Measurements from ENCODE around the gene NRXN3. TPM values are rescaled to one million over a fixed set of nuclear protein-coding genes. Genes with fewer than 3 reads are reported as not detected.

The NRXN3 gene
- total and polyA plus RNA-seq, 2 experiments from 2014 or later: 0.08 to 0.11 TPM

DNA sequence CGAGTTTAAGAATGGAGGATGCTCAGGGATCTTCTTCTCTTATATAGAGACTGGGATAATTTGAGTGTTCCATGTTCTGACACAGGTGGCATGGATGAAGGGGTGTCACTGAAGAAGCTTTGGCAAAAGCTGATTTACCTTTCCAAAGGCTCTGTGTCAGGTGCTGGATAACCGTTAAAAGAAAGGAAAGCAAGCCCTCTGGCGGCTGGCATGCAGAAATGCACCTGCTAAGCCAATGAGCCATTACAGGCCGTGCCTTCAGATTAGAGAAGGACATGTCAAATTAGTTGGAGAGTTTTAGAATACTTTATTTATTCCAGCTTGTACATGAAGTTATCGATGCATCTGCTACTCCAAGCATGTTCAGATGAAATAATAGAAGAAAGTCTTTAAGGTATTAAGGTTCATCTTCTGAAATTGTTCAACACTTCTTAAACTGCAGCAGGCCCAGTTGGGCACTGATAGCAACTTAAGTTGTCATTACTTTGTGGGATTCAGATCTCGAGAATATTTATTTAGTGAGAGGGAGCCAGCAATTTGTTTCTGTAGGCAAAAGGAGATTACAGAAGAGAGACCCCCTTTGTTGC lies 678.2 kb downstream of the NRXN3 start:
- H3K9me3 ChIP-seq (ENCODE audit: low read depth): no peaks in the 10 kb centered on the region
- 6 to 8% methylated on average over 6 of the region's 6 CpGs for WGBS, 2 experiments (ENCODE audit: low coverage in 1 of 2, low lambda C conversion rate in 2 of 2, missing lambda C conversion rate in 2 of 2)
- TF ChIP-seq EZH2 (IDR thresholded peaks at IDR 0.05; ENCODE audit: insufficient read depth, poor library complexity, severe bottlenecking) (no peak), EZH2phosphoT487 (IDR thresholded peaks at IDR 0.05; ENCODE audit: insufficient read depth, low read depth) (no peak)
- no peaks in the 10 kb centered on the region for H3K4me1 ChIP-seq (ENCODE audit: insufficient read depth)
- no peaks in the 10 kb centered on the region for H3K36me3 ChIP-seq (ENCODE audit: low read depth)
- H3F3A ChIP-seq (ENCODE audit: insufficient read depth): no peaks in the 10 kb centered on the region
- H3K4me3 ChIP-seq: no peak overlapping the region
- no peaks in the 10 kb centered on the region for H3K79me2 ChIP-seq (ENCODE audit: insufficient read depth)
- H2AFZ ChIP-seq: no peak overlapping the region
- H3K27ac ChIP-seq: no peak overlapping the region
- in situ Hi-C loops (cut with MboI): no loop called here
- no peak overlapping the region for H3K9ac ChIP-seq
- H3K27me3 ChIP-seq (replicated peaks; ENCODE audit: insufficient read depth): no peaks in the 10 kb centered on the region; the same call in 1 of the 2 replicates
- H4K20me1 ChIP-seq (ENCODE audit: insufficient read depth): no peaks in the 10 kb centered on the region
- H3K4me2 ChIP-seq (ENCODE audit: unreplicated experiment): no peak overlapping the region
- no peaks in the 10 kb centered on the region for H3K9me2 ChIP-seq (ENCODE audit: insufficient read depth)
- DNase-seq: peak; percentile 57

DNA sequence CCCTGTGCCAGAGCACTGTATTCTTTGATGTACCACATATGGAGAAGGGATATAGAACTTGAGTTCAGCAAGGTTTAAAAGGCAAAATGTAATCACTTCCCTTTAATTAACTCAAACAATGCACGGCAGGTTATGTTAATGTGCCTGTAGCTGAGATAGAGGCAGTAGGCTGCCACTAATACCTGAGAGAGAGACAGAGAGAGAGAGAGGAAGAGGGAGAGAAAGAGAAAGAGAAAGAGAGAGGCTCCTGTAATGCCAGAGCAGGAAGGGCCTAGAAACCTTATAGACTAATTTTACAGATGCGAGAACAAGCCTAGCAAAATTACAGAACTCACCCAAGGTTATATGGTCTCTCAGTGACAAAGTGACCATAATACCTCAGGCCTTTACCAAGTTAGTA lies 679.8 kb downstream of the NRXN3 start:
- H3K4me3 ChIP-seq: no peak overlapping the region
- no peak overlapping the region for H3K9ac ChIP-seq
- no peaks in the 10 kb centered on the region for H3K9me2 ChIP-seq (ENCODE audit: insufficient read depth)
- in situ Hi-C loops (cut with MboI): no loop called here
- 53 to 56% methylated on average over 2 of the region's 2 CpGs for WGBS, 2 experiments (ENCODE audit: low coverage in 1 of 2, low lambda C conversion rate in 2 of 2, missing lambda C conversion rate in 2 of 2)
- TF ChIP-seq EZH2 (IDR thresholded peaks at IDR 0.05; ENCODE audit: insufficient read depth, poor library complexity, severe bottlenecking) (no peak), EZH2phosphoT487 (IDR thresholded peaks at IDR 0.05; ENCODE audit: insufficient read depth, low read depth) (no peak)
- no peaks in the 10 kb centered on the region for H3K79me2 ChIP-seq (ENCODE audit: insufficient read depth)
- DNase-seq: no peak
- H3F3A ChIP-seq (ENCODE audit: insufficient read depth): no peaks in the 10 kb centered on the region
- H3K4me2 ChIP-seq (ENCODE audit: unreplicated experiment): no peak overlapping the region
- H3K27ac ChIP-seq: no peak overlapping the region
- H3K9me3 ChIP-seq (ENCODE audit: low read depth): no peaks in the 10 kb centered on the region
- H3K4me1 ChIP-seq (ENCODE audit: insufficient read depth): no peaks in the 10 kb centered on the region
- H3K27me3 ChIP-seq (replicated peaks; ENCODE audit: insufficient read depth): no peaks in the 10 kb centered on the region; the same call in 1 of the 2 replicates
- no peaks in the 10 kb centered on the region for H3K36me3 ChIP-seq (ENCODE audit: low read depth)
- H4K20me1 ChIP-seq (ENCODE audit: insufficient read depth): no peaks in the 10 kb centered on the region
- no peak overlapping the region for H2AFZ ChIP-seq

GRCh38 chr14:78851189-78851588 lies 681.0 kb downstream of the NRXN3 start:
- H3K9ac ChIP-seq: no peak overlapping the region
- DNase-seq: no peak
- no peaks in the 10 kb centered on the region for H3K9me3 ChIP-seq (ENCODE audit: low read depth)
- no peaks in the 10 kb centered on the region for H4K20me1 ChIP-seq (ENCODE audit: insufficient read depth)
- no peaks in the 10 kb centered on the region for H3K79me2 ChIP-seq (ENCODE audit: insufficient read depth)
- no peak for TF ChIP-seq EZH2 (IDR thresholded peaks at IDR 0.05; ENCODE audit: insufficient read depth, poor library complexity, severe bottlenecking)
- no peak for TF ChIP-seq EZH2phosphoT487 (IDR thresholded peaks at IDR 0.05; ENCODE audit: insufficient read depth, low read depth)
- in situ Hi-C loops (cut with MboI): no loop called here
- H3K4me3 ChIP-seq: no peak overlapping the region
- no peaks in the 10 kb centered on the region for H3K9me2 ChIP-seq (ENCODE audit: insufficient read depth)
- H3K27me3 ChIP-seq (replicated peaks; ENCODE audit: insufficient read depth): no peaks in the 10 kb centered on the region; the same call in 1 of the 2 replicates
- no peak overlapping the region for H2AFZ ChIP-seq
- no peak overlapping the region for H3K27ac ChIP-seq
- H3K4me2 ChIP-seq (ENCODE audit: unreplicated experiment): no peak overlapping the region
- no peaks in the 10 kb centered on the region for H3F3A ChIP-seq (ENCODE audit: insufficient read depth)
- 22 to 27% methylated on average over 3 of the region's 3 CpGs for WGBS, 2 experiments (ENCODE audit: low coverage in 1 of 2, low lambda C conversion rate in 2 of 2, missing lambda C conversion rate in 2 of 2)
- no peaks in the 10 kb centered on the region for H3K36me3 ChIP-seq (ENCODE audit: low read depth)
- H3K4me1 ChIP-seq (ENCODE audit: insufficient read depth): no peaks in the 10 kb centered on the region

DNA sequence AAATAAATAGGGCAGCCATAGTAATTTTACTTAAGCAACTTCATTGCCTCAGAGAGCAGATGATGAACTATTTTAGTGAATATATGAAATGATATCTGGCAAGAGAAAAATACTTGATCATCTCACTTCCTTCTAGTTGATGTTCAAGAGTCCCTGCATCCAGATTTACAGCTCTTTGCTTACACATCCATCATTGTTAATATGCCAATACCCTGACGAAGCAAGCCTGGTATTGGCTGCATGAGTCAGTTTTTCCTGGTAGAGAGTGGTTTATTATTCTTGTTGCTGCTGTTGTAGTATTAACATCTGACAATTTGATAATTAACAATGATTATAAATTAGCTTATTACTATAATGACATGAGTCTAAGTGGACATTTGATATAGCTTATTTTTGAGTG lies 681.9 kb downstream of the NRXN3 start:
- in situ Hi-C loops (cut with MboI): no loop called here
- Histone ChIP-seq H2AFZ (no peak overlapping the region), H3K79me2 (ENCODE audit: insufficient read depth) (no peaks in the 10 kb centered on the region), H3K9me3 (ENCODE audit: low read depth) (no peaks in the 10 kb centered on the region), H4K20me1 (ENCODE audit: insufficient read depth) (no peaks in the 10 kb centered on the region), H3F3A (ENCODE audit: insufficient read depth) (no peaks in the 10 kb centered on the region), H3K4me2 (ENCODE audit: unreplicated experiment) (no peak overlapping the region), H3K9me2 (ENCODE audit: insufficient read depth) (no peaks in the 10 kb centered on the region), H3K4me3 (no peak overlapping the region), H3K4me1 (ENCODE audit: insufficient read depth) (no peaks in the 10 kb centered on the region), H3K27me3 (replicated peaks; ENCODE audit: insufficient read depth) (no peaks in the 10 kb centered on the region; the same call in 1 of the 2 replicates), H3K9ac (no peak overlapping the region), H3K27ac (no peak overlapping the region), H3K36me3 (ENCODE audit: low read depth) (no peaks in the 10 kb centered on the region)
- TF ChIP-seq EZH2phosphoT487 (IDR thresholded peaks at IDR 0.05; ENCODE audit: insufficient read depth, low read depth): no peak
- no peak for TF ChIP-seq EZH2 (IDR thresholded peaks at IDR 0.05; ENCODE audit: insufficient read depth, poor library complexity, severe bottlenecking)
- WGBS, 2 experiments (ENCODE audit: low coverage in 1 of 2, low lambda C conversion rate in 2 of 2, missing lambda C conversion rate in 2 of 2): 0 to 3% methylated on average over 1 of the region's 1 CpG
- DNase-seq: no peak
